SK-N-SH (cell line): ENCODE measurements around the gene SMARCD3. TPM values are rescaled to one million over a fixed set of nuclear protein-coding genes. Genes with fewer than 3 reads are reported as not detected.

ENCODE experiments used
- CTCF ChIA-PET: fragments of 300-600, 350-600 bp; formaldehyde crosslinking; extraction: SDS; loops from one replicate; lab custom pipeline; 2021; lab: Yijun Ruan, JAX
- POLR2A ChIA-PET: fragments of 350-600 bp; sonication (Branson Sonifier 250); formaldehyde crosslinking; extraction: SDS; loops from one replicate; lab custom pipeline; 2020; ENCODE audit warnings: antibody characterized with exemption, inconsistent platforms; lab: Yijun Ruan, JAX
- DNase-seq: peaks from one replicate; pipeline ENCODE4 v3.0.0; 2012
- H2AFZ ChIP-seq: fragments of 200-600 bp; sonication (generic); 2 replicates; pipeline ENCODE4 v1.8.1; 2016; ENCODE audit warnings: antibody characterized with exemption, mild to moderate bottlenecking, low read depth
- H3F3A ChIP-seq: fragments of 200-600 bp; sonication (generic); replicated peaks from 2 replicates; pipeline ENCODE3; 2016; ENCODE audit warnings: antibody characterized with exemption, mild to moderate bottlenecking; ENCODE audit not compliant: insufficient read depth
- H3K27ac ChIP-seq, 2 experiments: fragments of 200-500 bp in 1 of 2; fragments of 200-600 bp in 1 of 2; sonication (Bioruptor generic) in 1 of 2; sonication (generic), shearing (Covaris generic) in 1 of 2; 2 replicates each; pipeline versions ENCODE4 v1.5.1 to v1.6.1; 2014 to 2016; ENCODE audit warnings: low read depth in 2 of 2, inconsistent platforms in 1 of 2, low read length in 1 of 2, mild to moderate bottlenecking in 1 of 2, mixed read lengths in 1 of 2
- H3K27me3 ChIP-seq: fragments of 200-600 bp; sonication (generic), shearing (Covaris generic); 2 replicates; pipeline ENCODE4 v1.6.1; 2016; ENCODE audit warnings: mixed run types; ENCODE audit not compliant: insufficient read depth
- H3K36me3 ChIP-seq, 2 experiments: fragments of 200-500 bp in 1 of 2; fragments of 200-600 bp in 1 of 2; sonication (Bioruptor generic) in 1 of 2; sonication (generic) in 1 of 2; replicated peaks in 1 of 2; 2 replicates each; pipeline versions ENCODE3 to v1.5.1; 2014 to 2016; ENCODE audit warnings: low read length in 1 of 2, mild to moderate bottlenecking in 1 of 2; ENCODE audit not compliant: insufficient read depth in 2 of 2, control insufficient read depth in 1 of 2
- H3K4me1 ChIP-seq, 2 experiments: fragments of 200-500 bp in 1 of 2; fragments of 200-600 bp in 1 of 2; sonication (Bioruptor generic) in 1 of 2; sonication (generic), shearing (Covaris generic) in 1 of 2; 2 replicates each; pipeline versions ENCODE4 v1.5.1 to v1.6.1; 2014 to 2016; ENCODE audit warnings: low read depth in 1 of 2, low read length in 1 of 2, mixed run types in 1 of 2; ENCODE audit not compliant: insufficient read depth in 2 of 2, control insufficient read depth in 1 of 2
- H3K4me2 ChIP-seq: fragments of 200-600 bp; sonication (generic), shearing (Covaris generic); 2 replicates; pipeline ENCODE4 v1.6.1; 2017; ENCODE audit warnings: mixed run types
- H3K4me3 ChIP-seq, 2 experiments: fragments of 200-500 bp in 1 of 2; fragments of 200-600 bp in 1 of 2; sonication (Bioruptor generic) in 1 of 2; sonication (generic), shearing (Covaris generic) in 1 of 2; 2 replicates each; pipeline versions ENCODE4 v1.5.1 to v1.8.1; 2014 to 2016; ENCODE audit warnings: low read depth in 2 of 2, inconsistent platforms in 1 of 2, low read length in 1 of 2, mild to moderate bottlenecking in 1 of 2, mixed read lengths in 1 of 2, moderate library complexity in 1 of 2
- H3K79me2 ChIP-seq: fragments of 200-600 bp; sonication (generic); 2 replicates; pipeline ENCODE4 v1.8.1; 2017; ENCODE audit warnings: mild to moderate bottlenecking; ENCODE audit not compliant: insufficient read depth
- H3K9ac ChIP-seq: fragments of 200-600 bp; sonication (generic); 2 replicates; pipeline ENCODE4 v1.6.1; 2017; ENCODE audit warnings: mixed run types
- H3K9me2 ChIP-seq: fragments of 200-600 bp; sonication (generic); 2 replicates; pipeline ENCODE4 v1.6.1; 2017; ENCODE audit warnings: mixed run types
- H3K9me3 ChIP-seq: fragments of 200-600 bp; sonication (generic); 2 replicates; pipeline ENCODE4 v1.6.1; 2017; ENCODE audit warnings: mixed run types, mild to moderate bottlenecking, moderate library complexity
- H4K20me1 ChIP-seq: fragments of 200-600 bp; sonication (generic); 2 replicates; pipeline ENCODE4 v1.6.1; 2017; ENCODE audit warnings: mild to moderate bottlenecking, mixed run types; ENCODE audit not compliant: insufficient read depth
- ELF1 ChIP-seq: IDR thresholded peaks from 2 replicates; pipeline ENCODE4 v1.4.0; 2012
- EZH2phosphoT487 ChIP-seq: fragments of 200-600 bp; sonication (generic); IDR thresholded peaks from 2 replicates; pipeline ENCODE4 v1.6.1; 2017; ENCODE audit warnings: low read depth, mixed run types, mild to moderate bottlenecking, antibody characterized with exemption, moderate library complexity, borderline replicate concordance
- FOXM1 ChIP-seq: IDR thresholded peaks from 2 replicates; pipeline ENCODE4 v1.4.0; 2012; ENCODE audit warnings: low read depth, mild to moderate bottlenecking
- GATA2 ChIP-seq: sonication (generic); formaldehyde crosslinking; IDR thresholded peaks from 2 replicates; pipeline ENCODE4 v1.5.0; 2020; ENCODE audit warnings: mild to moderate bottlenecking, missing genetic modification reagents
- MEF2A ChIP-seq: IDR thresholded peaks from 2 replicates; pipeline ENCODE4 v1.4.0; 2012; ENCODE audit warnings: low read depth, borderline replicate concordance
- RFX5 ChIP-seq: IDR thresholded peaks from 2 replicates; pipeline ENCODE4 v1.6.1; 2012; ENCODE audit warnings: mild to moderate bottlenecking, improper control_type of control experiment, low read length
- SIN3A ChIP-seq: IDR thresholded peaks from 2 replicates; pipeline ENCODE4 v1.6.1; 2012; ENCODE audit warnings: low read depth, mild to moderate bottlenecking, low read length, moderate library complexity, borderline replicate concordance
- SMC3 ChIP-seq: IDR thresholded peaks from 2 replicates; pipeline ENCODE4 v1.6.1; 2012; ENCODE audit warnings: low read depth, low read length, improper control_type of control experiment
- TCF12 ChIP-seq: IDR thresholded peaks from 2 replicates; pipeline ENCODE4 v1.4.0; 2012
- TEAD4 ChIP-seq: IDR thresholded peaks from 2 replicates; pipeline ENCODE4 v1.4.0; 2012; ENCODE audit warnings: mild to moderate bottlenecking, borderline replicate concordance; ENCODE audit not compliant: insufficient read depth
- WGBS: methylation state at CpG from one replicate; pipeline ENCODE4 v1.1.6; 2017; ENCODE audit warnings: low lambda C conversion rate; 5-methylcytosine and 5-hydroxymethylcytosine counted together
- polyA plus RNA-seq, 3 experiments: library from polyadenylated mRNA; depleted of rRNA; stranded (reverse); fragments of >200 nt; gene quantifications; 2 replicates each; pipeline ENCODE4 v1.2.3, GENCODE V29; 2012
- TF ChIP-seq, protein P1 (sequence below): IDR thresholded peaks from 2 replicates; pipeline ENCODE4 v1.4.0; 2012; ENCODE audit warnings: low read depth, borderline replicate concordance
- TF ChIP-seq, protein P2 (sequence below): fragments of 200-600 bp; sonication (generic); IDR thresholded peaks from 2 replicates; pipeline ENCODE4 v1.6.1; 2017; ENCODE audit warnings: antibody characterized with exemption, mild to moderate bottlenecking, moderate library complexity
- TF ChIP-seq, protein P3 (sequence below): fragments of 150-350 bp; IDR thresholded peaks from 2 replicates; pipeline ENCODE4 v1.6.1; 2017; ENCODE audit warnings: antibody characterized with exemption, low read length, low read depth, borderline replicate concordance
- TF ChIP-seq, protein P4 (sequence below): IDR thresholded peaks from 2 replicates; pipeline ENCODE4 v1.4.0; 2012; ENCODE audit warnings: low read depth
- TF ChIP-seq, protein P5 (sequence below): IDR thresholded peaks from 2 replicates; pipeline ENCODE4 v1.6.1; 2012; ENCODE audit warnings: mild to moderate bottlenecking, low read depth, low read length, moderate library complexity

Gene SMARCD3
- polyA plus RNA-seq, 1 of the 3 experiments (the other 2 are of a cell fraction) = 62.8 TPM

DNA sequence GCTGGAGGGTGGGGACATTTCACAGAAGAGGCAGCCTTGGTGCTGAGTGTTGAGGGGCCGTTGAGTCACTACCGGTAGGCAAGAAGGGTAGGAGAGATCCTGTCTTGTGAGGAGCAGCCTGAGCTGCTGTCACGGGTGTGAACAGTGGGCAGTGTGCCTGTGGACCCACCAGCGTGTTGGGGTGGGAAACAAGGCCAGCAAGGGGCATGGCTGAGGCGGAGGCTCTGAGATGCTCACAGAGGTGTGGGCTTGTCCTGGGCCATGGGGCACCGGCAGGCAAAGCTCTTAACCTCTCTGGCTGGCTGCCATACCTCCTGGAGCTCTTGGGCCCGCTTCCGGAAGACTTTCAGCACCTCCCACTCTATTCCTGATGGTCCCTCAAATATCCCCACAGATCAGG lies 33.6 kb upstream of the SMARCD3 start:
- DNase-seq = no peak
- H3K27me3 ChIP-seq = peaks cover 20% of the 10 kb centered on the region; the same call in 1 of the 2 replicates
- H3K36me3 ChIP-seq = no peaks in the 10 kb centered on the region
- 73% methylated on average over 8 of the region's 8 CpGs for WGBS
- no peak overlapping the region for H3K4me2 ChIP-seq
- no peak overlapping the region for H3K27ac ChIP-seq
- peaks cover 0 to 4% of the 10 kb centered on the region in 2 experiments; a peak in 1 of 4 replicates for H3K4me1 ChIP-seq
- TF ChIP-seq ELF1 (no peak), FOXM1 (no peak), TEAD4 (no peak), RFX5 (no peak), SIN3A (no peak)
- TF ChIP-seq, protein P1, sequence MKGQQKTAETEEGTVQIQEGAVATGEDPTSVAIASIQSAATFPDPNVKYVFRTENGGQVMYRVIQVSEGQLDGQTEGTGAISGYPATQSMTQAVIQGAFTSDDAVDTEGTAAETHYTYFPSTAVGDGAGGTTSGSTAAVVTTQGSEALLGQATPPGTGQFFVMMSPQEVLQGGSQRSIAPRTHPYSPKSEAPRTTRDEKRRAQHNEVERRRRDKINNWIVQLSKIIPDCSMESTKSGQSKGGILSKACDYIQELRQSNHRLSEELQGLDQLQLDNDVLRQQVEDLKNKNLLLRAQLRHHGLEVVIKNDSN = no peak
- TF ChIP-seq, all 33 proteins: peak for 0
- ChIA-PET POLR2A (interaction anchor here (1.3 kb wide), 1 partner anchor 30 kb away, joined by 4 read pairs; no protein-coding TSS in a partner anchor), CTCF (interaction anchor here (1.1 to 2.8 kb wide), 4 partner anchors 20 to 38 kb away, joined by 4 to 11 read pairs (median 8); no protein-coding TSS in a partner anchor)
- H3K79me2 ChIP-seq = no peaks in the 10 kb centered on the region
- H3K9ac ChIP-seq = no peak overlapping the region
- no peaks in the 10 kb centered on the region for H3K9me2 ChIP-seq
- no peak overlapping the region for H2AFZ ChIP-seq
- H4K20me1 ChIP-seq = no peaks in the 10 kb centered on the region
- H3K9me3 ChIP-seq = no peaks in the 10 kb centered on the region
- H3K4me3 ChIP-seq = no peak overlapping the region
- H3F3A ChIP-seq = peaks cover 7% of the 10 kb centered on the region

DNA sequence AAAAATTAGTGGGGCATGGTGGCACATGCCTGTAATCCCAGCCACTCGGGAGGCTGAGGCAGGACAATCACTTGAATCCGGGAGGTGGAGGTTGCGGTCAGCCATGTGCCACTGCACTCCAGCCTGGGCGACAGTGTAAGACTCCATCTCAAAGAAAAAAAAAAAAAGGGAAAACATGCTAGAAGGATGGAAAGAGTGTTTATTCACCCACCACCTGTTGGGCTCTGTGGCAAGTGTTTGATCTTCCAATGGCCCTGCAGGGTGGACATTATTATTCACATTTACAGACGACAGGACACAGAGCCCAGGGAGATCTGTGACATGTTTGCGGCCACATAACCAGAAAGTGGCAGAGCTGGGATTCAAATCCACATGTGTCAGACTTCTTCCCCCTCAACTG lies 33.2 kb upstream of the SMARCD3 start:
- no peak overlapping the region for H3K4me3 ChIP-seq
- 68% methylated on average over 6 of the region's 6 CpGs for WGBS
- peaks cover 0 to 5% of the 10 kb centered on the region in 2 experiments; a peak in 1 of 4 replicates for H3K4me1 ChIP-seq
- no peak overlapping the region for H3K27ac ChIP-seq
- peaks cover 7% of the 10 kb centered on the region for H3F3A ChIP-seq
- no peak overlapping the region for H3K9ac ChIP-seq
- H3K4me2 ChIP-seq = no peak overlapping the region
- no peaks in the 10 kb centered on the region for H3K36me3 ChIP-seq
- no peak overlapping the region for H2AFZ ChIP-seq
- CTCF ChIA-PET = interaction anchor here (1.1 to 2.8 kb wide), 3 partner anchors 20 to 34 kb away, joined by 5 to 11 read pairs (median 7); no protein-coding TSS in a partner anchor
- H4K20me1 ChIP-seq = no peaks in the 10 kb centered on the region
- no peaks in the 10 kb centered on the region for H3K79me2 ChIP-seq
- no peak for DNase-seq
- H3K9me3 ChIP-seq = no peaks in the 10 kb centered on the region
- POLR2A ChIA-PET = interaction anchor here (1.3 kb wide), 1 partner anchor 30 kb away, joined by 4 read pairs; no protein-coding TSS in a partner anchor
- H3K27me3 ChIP-seq = peaks cover 16% of the 10 kb centered on the region; the same call in 1 of the 2 replicates
- no peak for TF ChIP-seq ELF1
- TF ChIP-seq, protein P2, sequence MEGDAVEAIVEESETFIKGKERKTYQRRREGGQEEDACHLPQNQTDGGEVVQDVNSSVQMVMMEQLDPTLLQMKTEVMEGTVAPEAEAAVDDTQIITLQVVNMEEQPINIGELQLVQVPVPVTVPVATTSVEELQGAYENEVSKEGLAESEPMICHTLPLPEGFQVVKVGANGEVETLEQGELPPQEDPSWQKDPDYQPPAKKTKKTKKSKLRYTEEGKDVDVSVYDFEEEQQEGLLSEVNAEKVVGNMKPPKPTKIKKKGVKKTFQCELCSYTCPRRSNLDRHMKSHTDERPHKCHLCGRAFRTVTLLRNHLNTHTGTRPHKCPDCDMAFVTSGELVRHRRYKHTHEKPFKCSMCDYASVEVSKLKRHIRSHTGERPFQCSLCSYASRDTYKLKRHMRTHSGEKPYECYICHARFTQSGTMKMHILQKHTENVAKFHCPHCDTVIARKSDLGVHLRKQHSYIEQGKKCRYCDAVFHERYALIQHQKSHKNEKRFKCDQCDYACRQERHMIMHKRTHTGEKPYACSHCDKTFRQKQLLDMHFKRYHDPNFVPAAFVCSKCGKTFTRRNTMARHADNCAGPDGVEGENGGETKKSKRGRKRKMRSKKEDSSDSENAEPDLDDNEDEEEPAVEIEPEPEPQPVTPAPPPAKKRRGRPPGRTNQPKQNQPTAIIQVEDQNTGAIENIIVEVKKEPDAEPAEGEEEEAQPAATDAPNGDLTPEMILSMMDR = no peak
- no peak for TF ChIP-seq TCF12
- TF ChIP-seq, protein P3, sequence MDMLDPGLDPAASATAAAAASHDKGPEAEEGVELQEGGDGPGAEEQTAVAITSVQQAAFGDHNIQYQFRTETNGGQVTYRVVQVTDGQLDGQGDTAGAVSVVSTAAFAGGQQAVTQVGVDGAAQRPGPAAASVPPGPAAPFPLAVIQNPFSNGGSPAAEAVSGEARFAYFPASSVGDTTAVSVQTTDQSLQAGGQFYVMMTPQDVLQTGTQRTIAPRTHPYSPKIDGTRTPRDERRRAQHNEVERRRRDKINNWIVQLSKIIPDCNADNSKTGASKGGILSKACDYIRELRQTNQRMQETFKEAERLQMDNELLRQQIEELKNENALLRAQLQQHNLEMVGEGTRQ = no peak
- no peak for TF ChIP-seq GATA2 (CRISPR knock-in tag)
- TF ChIP-seq EZH2phosphoT487 = no peak
- TF ChIP-seq, protein P4, sequence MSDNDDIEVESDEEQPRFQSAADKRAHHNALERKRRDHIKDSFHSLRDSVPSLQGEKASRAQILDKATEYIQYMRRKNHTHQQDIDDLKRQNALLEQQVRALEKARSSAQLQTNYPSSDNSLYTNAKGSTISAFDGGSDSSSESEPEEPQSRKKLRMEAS = no peak
- no peak for TF ChIP-seq MEF2A
- no peak for TF ChIP-seq SMC3
- TF ChIP-seq, protein P5, sequence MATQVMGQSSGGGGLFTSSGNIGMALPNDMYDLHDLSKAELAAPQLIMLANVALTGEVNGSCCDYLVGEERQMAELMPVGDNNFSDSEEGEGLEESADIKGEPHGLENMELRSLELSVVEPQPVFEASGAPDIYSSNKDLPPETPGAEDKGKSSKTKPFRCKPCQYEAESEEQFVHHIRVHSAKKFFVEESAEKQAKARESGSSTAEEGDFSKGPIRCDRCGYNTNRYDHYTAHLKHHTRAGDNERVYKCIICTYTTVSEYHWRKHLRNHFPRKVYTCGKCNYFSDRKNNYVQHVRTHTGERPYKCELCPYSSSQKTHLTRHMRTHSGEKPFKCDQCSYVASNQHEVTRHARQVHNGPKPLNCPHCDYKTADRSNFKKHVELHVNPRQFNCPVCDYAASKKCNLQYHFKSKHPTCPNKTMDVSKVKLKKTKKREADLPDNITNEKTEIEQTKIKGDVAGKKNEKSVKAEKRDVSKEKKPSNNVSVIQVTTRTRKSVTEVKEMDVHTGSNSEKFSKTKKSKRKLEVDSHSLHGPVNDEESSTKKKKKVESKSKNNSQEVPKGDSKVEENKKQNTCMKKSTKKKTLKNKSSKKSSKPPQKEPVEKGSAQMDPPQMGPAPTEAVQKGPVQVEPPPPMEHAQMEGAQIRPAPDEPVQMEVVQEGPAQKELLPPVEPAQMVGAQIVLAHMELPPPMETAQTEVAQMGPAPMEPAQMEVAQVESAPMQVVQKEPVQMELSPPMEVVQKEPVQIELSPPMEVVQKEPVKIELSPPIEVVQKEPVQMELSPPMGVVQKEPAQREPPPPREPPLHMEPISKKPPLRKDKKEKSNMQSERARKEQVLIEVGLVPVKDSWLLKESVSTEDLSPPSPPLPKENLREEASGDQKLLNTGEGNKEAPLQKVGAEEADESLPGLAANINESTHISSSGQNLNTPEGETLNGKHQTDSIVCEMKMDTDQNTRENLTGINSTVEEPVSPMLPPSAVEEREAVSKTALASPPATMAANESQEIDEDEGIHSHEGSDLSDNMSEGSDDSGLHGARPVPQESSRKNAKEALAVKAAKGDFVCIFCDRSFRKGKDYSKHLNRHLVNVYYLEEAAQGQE = no peak
- no peaks in the 10 kb centered on the region for H3K9me2 ChIP-seq
